ENCODE results near the gene MEDAG.

Gene MEDAG

GRCh38 chr13:30908416-30908980 lies 2.4 kb downstream of the MEDAG start:
- Histone ChIP-seq H2AFZ (ENCODE audit: low read depth, low read length) (no peak overlapping the region), H3K27me3 (ENCODE audit: insufficient read depth, low read length, poor library complexity) (peaks cover 9% of the 10 kb centered on the region), H3K9ac (ENCODE audit: low read depth, low read length) (no peak overlapping the region), H3K27ac (ENCODE audit: low read length) (no peak overlapping the region), H3K36me3 (ENCODE audit: insufficient read depth, low read length) (no peaks in the 10 kb centered on the region), H3K4me3 (ENCODE audit: low read depth in 1 of 2, low read length in 2 of 2) (no peak overlapping the region), H3K4me2 (ENCODE audit: insufficient read depth, low read length) (no peak overlapping the region), H3K79me2 (ENCODE audit: insufficient read depth, low read length) (no peaks in the 10 kb centered on the region), H4K20me1 (ENCODE audit: insufficient read depth, low read length) (no peaks in the 10 kb centered on the region), H3K4me1 (ENCODE audit: insufficient read depth, low read length) (no peaks in the 10 kb centered on the region), H3K9me3 (ENCODE audit: insufficient read depth, low read length, severe bottlenecking) (no peaks in the 10 kb centered on the region)
- TF ChIP-seq CTCF (IDR thresholded peaks at IDR 0.05; ENCODE audit: borderline replicate concordance, extremely low read depth, low read length, poor library complexity, severe bottlenecking), result no peak
- TF ChIP-seq EZH2 (IDR thresholded peaks at IDR 0.05; ENCODE audit: borderline replicate concordance, low read depth, low read length, severe bottlenecking), result no peak
- ATAC-seq (ENCODE audit: insufficient read depth, low read depth) (no peak), DNase-seq (no peak)

- no peak overlapping the region for H3K4me3 ChIP-seq (ENCODE audit: low read depth in 1 of 2, low read length in 2 of 2)
- TF ChIP-seq EZH2 (IDR thresholded peaks at IDR 0.05; ENCODE audit: borderline replicate concordance, low read depth, low read length, severe bottlenecking) (no peak), CTCF (IDR thresholded peaks at IDR 0.05; ENCODE audit: borderline replicate concordance, extremely low read depth, low read length, poor library complexity, severe bottlenecking) (no peak)
- H4K20me1 ChIP-seq (ENCODE audit: insufficient read depth, low read length), result no peaks in the 10 kb centered on the region
- H3K4me2 ChIP-seq (ENCODE audit: insufficient read depth, low read length), result no peak overlapping the region
- no peak for DNase-seq
- H3K9ac ChIP-seq (ENCODE audit: low read depth, low read length), result no peak overlapping the region
- H3K4me1 ChIP-seq (ENCODE audit: insufficient read depth, low read length), result no peaks in the 10 kb centered on the region
- no peak overlapping the region for H3K27ac ChIP-seq (ENCODE audit: low read length)
- peaks cover 13% of the 10 kb centered on the region for H3K27me3 ChIP-seq (ENCODE audit: insufficient read depth, low read length, poor library complexity)
- H2AFZ ChIP-seq (ENCODE audit: low read depth, low read length), result no peak overlapping the region
- no peaks in the 10 kb centered on the region for H3K79me2 ChIP-seq (ENCODE audit: insufficient read depth, low read length)
- no peak for ATAC-seq (ENCODE audit: insufficient read depth, low read depth)
- H3K36me3 ChIP-seq (ENCODE audit: insufficient read depth, low read length), result no peaks in the 10 kb centered on the region
- H3K9me3 ChIP-seq (ENCODE audit: insufficient read depth, low read length, severe bottlenecking), result no peaks in the 10 kb centered on the region
These were observed 4.6 kb downstream of the MEDAG start for GRCh38 chr13:30910676-30911075.

- no peaks in the 10 kb centered on the region for H3K36me3 ChIP-seq (ENCODE audit: insufficient read depth, low read length)
- ATAC-seq (ENCODE audit: insufficient read depth, low read depth), result no peak
- H3K27me3 ChIP-seq (ENCODE audit: insufficient read depth, low read length, poor library complexity), result peaks cover 27% of the 10 kb centered on the region
- no peak overlapping the region for H2AFZ ChIP-seq (ENCODE audit: low read depth, low read length)
- H3K9me3 ChIP-seq (ENCODE audit: insufficient read depth, low read length, severe bottlenecking), result no peaks in the 10 kb centered on the region
- no peak overlapping the region for H3K9ac ChIP-seq (ENCODE audit: low read depth, low read length)
- no peaks in the 10 kb centered on the region for H4K20me1 ChIP-seq (ENCODE audit: insufficient read depth, low read length)
- no peak overlapping the region for H3K4me2 ChIP-seq (ENCODE audit: insufficient read depth, low read length)
- no peaks in the 10 kb centered on the region for H3K79me2 ChIP-seq (ENCODE audit: insufficient read depth, low read length)
- H3K4me1 ChIP-seq (ENCODE audit: insufficient read depth, low read length), result no peaks in the 10 kb centered on the region
- DNase-seq, result no peak
- TF ChIP-seq EZH2 (IDR thresholded peaks at IDR 0.05; ENCODE audit: borderline replicate concordance, low read depth, low read length, severe bottlenecking), result no peak
- no peak for TF ChIP-seq CTCF (IDR thresholded peaks at IDR 0.05; ENCODE audit: borderline replicate concordance, extremely low read depth, low read length, poor library complexity, severe bottlenecking)
- H3K27ac ChIP-seq (ENCODE audit: low read length), result no peak overlapping the region
- no peak overlapping the region for H3K4me3 ChIP-seq (ENCODE audit: low read depth in 1 of 2, low read length in 2 of 2)
These were observed 9.8 kb downstream of the MEDAG start for GRCh38 chr13:30915691-30916541.
